ENCODE data around the gene MAN2A1. TPM values are rescaled to one million over a fixed set of nuclear protein-coding genes. Genes with fewer than 3 reads are reported as not detected.

MAN2A1 gene
- 48.5 and 49.7 TPM in 2 replicates for total RNA-seq

GRCh38 chr5:109689740-109690241 lies at the start of gene MAN2A1:
MAN2A1 (plus strand) TSS chr5:109689927; CDS start chr5:109690418, 491 bp downstream.
- peak in 1 of 2 donors; percentile 74 for DNase-seq (ENCODE audit: low read depth in 2 of 2)

GRCh38 chr5:109640976-109641375 lies 48.8 kb upstream of the MAN2A1 start:
- no peak for DNase-seq (ENCODE audit: low read depth in 2 of 2)

- no peak for DNase-seq (ENCODE audit: low read depth in 2 of 2)
Measured at GRCh38 chr5:109643791-109644350, 45.9 kb upstream of the MAN2A1 start.

GRCh38 chr5:109644829-109645228 lies 44.9 kb upstream of the MAN2A1 start:
- DNase-seq (ENCODE audit: low read depth in 2 of 2) = no peak

GRCh38 chr5:109645707-109646192 lies 44.0 kb upstream of the MAN2A1 start:
- no peak for DNase-seq (ENCODE audit: low read depth in 2 of 2)

GRCh38 chr5:109649318-109649717 lies 40.4 kb upstream of the MAN2A1 start:
- no peak for DNase-seq (ENCODE audit: low read depth in 2 of 2)

GRCh38 chr5:109650493-109650892 lies 39.2 kb upstream of the MAN2A1 start:
- no peak for DNase-seq (ENCODE audit: low read depth in 2 of 2)

- no peak for DNase-seq (ENCODE audit: low read depth in 2 of 2)
Measured at GRCh38 chr5:109652096-109652495, 37.6 kb upstream of the MAN2A1 start.

GRCh38 chr5:109653042-109653441 lies 36.7 kb upstream of the MAN2A1 start:
- no peak for DNase-seq (ENCODE audit: low read depth in 2 of 2)

- no peak for DNase-seq (ENCODE audit: low read depth in 2 of 2)
Measured at GRCh38 chr5:109653561-109654239, 36.0 kb upstream of the MAN2A1 start.

GRCh38 chr5:109654455-109654854 lies 35.3 kb upstream of the MAN2A1 start:
- DNase-seq (ENCODE audit: low read depth in 2 of 2) = peak in 1 of 2 donors; percentile 24

GRCh38 chr5:109655841-109656240 lies 33.9 kb upstream of the MAN2A1 start:
- peak in 1 of 2 donors; percentile 20 for DNase-seq (ENCODE audit: low read depth in 2 of 2)

- DNase-seq (ENCODE audit: low read depth in 2 of 2) = peak in 1 of 2 donors; percentile 78
Measured at GRCh38 chr5:109656829-109657228, 32.9 kb upstream of the MAN2A1 start.

- no peak for DNase-seq (ENCODE audit: low read depth in 2 of 2)
Measured at GRCh38 chr5:109659901-109660300, 29.8 kb upstream of the MAN2A1 start.

GRCh38 chr5:109660301-109660700 lies 29.4 kb upstream of the MAN2A1 start:
- no peak for DNase-seq (ENCODE audit: low read depth in 2 of 2)

GRCh38 chr5:109668237-109668636 lies 21.5 kb upstream of the MAN2A1 start:
- DNase-seq (ENCODE audit: low read depth in 2 of 2) = peak in 1 of 2 donors; percentile 84

- peak in 1 of 2 donors; percentile 44 for DNase-seq (ENCODE audit: low read depth in 2 of 2)
Measured at GRCh38 chr5:109668668-109669422, 20.9 kb upstream of the MAN2A1 start.

- no peak for DNase-seq (ENCODE audit: low read depth in 2 of 2)
Measured at GRCh38 chr5:109669991-109670706, 19.6 kb upstream of the MAN2A1 start.

- no peak for DNase-seq (ENCODE audit: low read depth in 2 of 2)
Measured at GRCh38 chr5:109671136-109671535, 18.6 kb upstream of the MAN2A1 start.

GRCh38 chr5:109674596-109674995 lies 15.1 kb upstream of the MAN2A1 start:
- DNase-seq (ENCODE audit: low read depth in 2 of 2) = no peak

- no peak for DNase-seq (ENCODE audit: low read depth in 2 of 2)
Measured at GRCh38 chr5:109676920-109677319, 12.8 kb upstream of the MAN2A1 start.

GRCh38 chr5:109678447-109678846 lies 11.3 kb upstream of the MAN2A1 start:
- DNase-seq (ENCODE audit: low read depth in 2 of 2) = no peak

Measured in dermis microvascular lymphatic vessel endothelial cell (primary cell).